Erythroblast (primary cell): ENCODE results near the gene ARHGEF40.

Experiments
- DNase-seq, 2 experiments: peaks; one replicate each; lab custom pipeline; 2025; lab: John Stamatoyannopoulos, UW
- GATA1 ChIP-seq: IDR thresholded peaks from 2 replicates; pipeline ENCODE4 v1.6.1; 2011; ENCODE audit warnings: low read depth, mild to moderate bottlenecking, control low read depth, low read length, moderate library complexity
- POLR2A ChIP-seq: IDR thresholded peaks from 2 replicates; pipeline ENCODE4 v1.6.1; 2011; ENCODE audit warnings: mild to moderate bottlenecking, low read length

The ARHGEF40 gene

DNA sequence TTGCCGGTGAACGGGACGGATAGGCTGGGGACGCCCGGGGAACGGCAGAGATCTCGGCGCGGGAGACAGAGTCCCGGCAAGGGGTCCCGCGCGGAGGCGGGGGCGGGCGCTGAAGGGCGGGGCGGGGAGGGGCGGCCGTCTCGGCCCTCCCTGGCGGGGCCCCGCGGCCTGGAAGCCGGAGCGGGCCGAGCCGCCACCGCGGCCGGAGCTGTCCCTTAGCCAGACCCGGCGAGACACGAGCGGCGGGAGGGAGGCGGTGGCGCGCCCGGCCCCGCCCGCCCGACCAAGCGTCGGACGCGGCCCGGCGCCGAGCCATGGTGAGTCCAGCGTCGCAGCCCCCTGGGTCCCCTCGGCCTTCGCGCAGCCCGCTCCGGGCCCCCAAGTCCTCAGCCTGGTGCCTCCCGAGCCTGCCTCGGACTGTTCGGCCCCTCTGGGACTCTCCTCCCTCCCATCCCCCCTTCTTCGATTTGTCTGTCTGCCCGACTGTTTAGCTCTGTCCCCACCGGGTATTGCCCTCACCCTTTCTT, at the start of gene ARHGEF40:
Gene ARHGEF40, plus strand, starts transcription at position 222 of the 527 bp plus-strand sequence. Its CDS starts 93 bp downstream, at position 315.
- DNase-seq, result peak; percentile 14 to 22
- TF ChIP-seq POLR2A (no peak), GATA1 (no peak)

DNA sequence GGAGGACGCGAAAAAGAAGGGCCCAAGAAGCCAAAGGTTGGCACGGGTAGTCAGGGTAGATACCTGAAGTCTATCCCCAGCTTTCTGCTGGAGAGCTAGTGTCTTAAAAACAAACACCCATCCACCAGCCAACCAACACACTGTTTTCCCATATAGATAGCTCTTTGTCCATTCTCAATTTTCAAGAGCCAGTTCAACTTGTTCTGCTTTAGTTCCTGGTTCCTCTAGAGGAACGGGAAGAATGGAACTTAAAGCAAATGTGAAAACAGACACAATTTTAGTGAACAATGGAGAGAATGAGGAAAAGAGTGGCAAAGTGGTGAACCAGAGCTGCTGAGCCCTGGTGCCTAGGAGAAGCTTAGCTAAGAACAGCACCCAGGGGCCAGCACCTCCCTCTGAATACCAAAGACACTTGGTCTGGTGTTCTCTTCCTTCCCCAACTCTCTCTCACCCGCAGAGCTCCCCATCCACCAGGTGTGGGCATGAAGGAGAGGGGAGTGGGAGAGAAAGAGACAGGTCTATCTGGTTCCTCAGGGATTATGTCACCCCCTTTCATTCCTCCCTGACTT, 49.0 kb upstream of the ARHGEF40 start:
- TF ChIP-seq POLR2A (no peak), GATA1 (no peak)
- DNase-seq, result no peak

DNA sequence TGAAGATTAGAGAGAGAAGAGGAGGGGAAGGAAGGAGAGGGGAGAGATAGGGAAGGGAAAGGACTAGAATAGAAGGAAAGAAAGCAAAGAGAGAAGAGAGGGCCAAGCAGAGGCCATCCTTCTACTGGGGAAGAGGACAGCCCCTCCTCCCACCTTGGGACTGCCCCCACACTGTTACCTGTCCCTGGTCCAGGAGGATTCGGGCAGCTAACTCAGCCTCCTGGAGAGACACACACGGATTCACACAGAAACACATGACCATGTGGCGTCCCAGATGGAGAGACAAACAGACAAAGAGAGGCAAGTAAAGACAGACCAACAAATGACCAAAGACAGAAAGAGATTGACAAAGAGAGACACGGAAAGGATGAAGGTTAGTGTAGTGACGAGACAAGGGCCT, 47.4 kb upstream of the ARHGEF40 start:
- DNase-seq, result no peak
- no peak for TF ChIP-seq GATA1
- TF ChIP-seq POLR2A, result no peak

DNA sequence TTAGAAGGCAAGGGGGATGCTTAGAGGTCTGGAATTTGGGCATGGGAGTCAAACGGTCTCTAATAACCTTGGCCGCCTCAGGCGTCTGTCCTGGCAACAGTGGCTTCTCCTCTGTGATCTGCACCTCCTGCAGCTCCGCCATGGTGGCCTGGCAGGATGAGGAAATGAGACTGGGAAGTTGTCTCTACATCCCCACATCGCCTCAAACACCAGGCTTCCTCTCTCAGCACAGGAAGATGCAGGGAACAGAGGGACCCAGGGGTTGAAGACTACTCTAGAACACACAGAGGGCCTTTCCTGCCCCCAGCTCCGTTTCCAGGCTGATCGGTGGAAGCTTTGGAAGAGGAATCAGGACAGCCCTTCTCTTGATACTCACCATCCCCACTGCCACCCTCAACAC, 46.9 kb upstream of the ARHGEF40 start:
- no peak for DNase-seq
- no peak for TF ChIP-seq GATA1
- TF ChIP-seq POLR2A, result no peak

DNA sequence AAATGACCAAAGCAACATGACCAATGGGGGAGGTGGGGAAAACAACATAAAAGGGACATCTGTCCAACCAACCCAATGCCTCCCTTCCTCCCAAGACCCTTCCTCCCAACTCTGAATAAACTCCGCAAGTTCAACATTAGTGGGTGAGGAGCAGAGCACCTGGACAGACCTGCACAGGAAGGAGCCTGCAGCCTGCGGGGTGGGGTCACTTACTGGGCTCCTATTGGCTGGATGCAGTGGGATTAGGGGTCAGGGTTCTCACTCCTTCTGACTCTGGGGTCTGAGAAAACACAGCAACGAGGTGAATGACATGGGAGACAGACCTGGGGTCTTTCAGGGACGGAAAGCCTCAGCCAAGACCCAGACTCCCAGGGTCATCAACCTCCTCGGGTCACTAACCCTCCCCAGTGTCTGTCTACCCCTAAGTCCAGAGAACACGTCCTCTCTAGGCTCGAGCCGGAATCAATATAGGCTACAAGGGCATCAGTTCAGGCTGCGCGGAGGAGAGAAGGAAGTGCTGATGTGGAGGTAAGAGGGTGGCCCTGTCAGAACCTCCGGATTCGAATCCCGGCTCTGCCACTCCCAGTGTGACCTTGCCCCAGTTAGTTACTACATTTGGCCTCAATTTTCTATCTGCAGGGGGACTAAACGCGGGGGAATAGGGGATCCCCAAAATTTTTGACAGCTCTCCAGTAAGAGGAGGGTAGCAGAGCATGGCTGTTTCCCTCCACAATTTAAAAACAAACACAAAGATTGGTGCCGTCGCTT, 46.1 kb upstream of the ARHGEF40 start:
- no peak for DNase-seq
- TF ChIP-seq POLR2A (no peak), GATA1 (no peak)

DNA sequence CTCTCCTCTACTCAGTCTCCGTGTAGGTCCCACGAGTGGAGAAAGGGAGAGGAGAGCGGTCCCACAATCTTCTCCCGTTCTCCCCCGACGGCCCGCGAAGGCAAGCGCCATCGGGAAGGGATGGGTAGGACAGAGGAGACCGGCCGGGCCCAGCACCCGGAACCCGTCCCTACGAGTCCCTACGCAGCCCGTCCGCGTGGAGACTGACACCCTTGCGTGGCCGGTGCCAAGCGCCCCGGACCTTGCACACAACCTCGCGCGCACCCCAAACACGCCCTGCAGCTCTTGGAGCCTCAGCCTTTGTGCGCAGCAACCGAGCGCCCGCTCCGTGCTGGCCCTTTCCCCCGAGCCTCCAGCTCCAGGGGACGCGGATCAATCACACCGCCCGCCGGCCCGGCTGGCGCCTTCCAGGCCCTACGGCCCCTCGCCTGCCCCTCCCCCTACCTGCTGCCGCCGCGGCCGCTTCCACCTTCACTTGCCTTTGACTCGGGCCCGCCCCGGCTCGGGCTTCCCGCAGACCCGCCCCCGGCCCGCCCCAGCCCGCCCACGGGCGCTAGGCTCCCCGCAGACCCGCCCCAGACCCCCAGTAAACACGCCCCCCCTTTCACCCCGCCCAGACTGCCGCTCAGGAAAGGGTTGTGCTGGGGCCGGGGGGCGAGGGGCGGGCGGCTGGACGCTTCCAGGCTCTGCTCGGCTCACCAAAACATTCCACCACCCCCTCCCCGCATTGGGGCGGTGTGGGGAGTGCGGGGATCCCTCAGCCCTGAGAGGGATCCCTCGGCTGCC, 45.3 kb upstream of the ARHGEF40 start, which contains the start of gene NDRG2:
Gene NDRG2, minus strand, starts transcription at position 477 of the 786 bp plus-strand sequence. CDS start 1,746 bp downstream, outside the sequence.
- DNase-seq, result peak; percentile 50 to 52
- no peak for TF ChIP-seq GATA1
- TF ChIP-seq POLR2A, result no peak

DNA sequence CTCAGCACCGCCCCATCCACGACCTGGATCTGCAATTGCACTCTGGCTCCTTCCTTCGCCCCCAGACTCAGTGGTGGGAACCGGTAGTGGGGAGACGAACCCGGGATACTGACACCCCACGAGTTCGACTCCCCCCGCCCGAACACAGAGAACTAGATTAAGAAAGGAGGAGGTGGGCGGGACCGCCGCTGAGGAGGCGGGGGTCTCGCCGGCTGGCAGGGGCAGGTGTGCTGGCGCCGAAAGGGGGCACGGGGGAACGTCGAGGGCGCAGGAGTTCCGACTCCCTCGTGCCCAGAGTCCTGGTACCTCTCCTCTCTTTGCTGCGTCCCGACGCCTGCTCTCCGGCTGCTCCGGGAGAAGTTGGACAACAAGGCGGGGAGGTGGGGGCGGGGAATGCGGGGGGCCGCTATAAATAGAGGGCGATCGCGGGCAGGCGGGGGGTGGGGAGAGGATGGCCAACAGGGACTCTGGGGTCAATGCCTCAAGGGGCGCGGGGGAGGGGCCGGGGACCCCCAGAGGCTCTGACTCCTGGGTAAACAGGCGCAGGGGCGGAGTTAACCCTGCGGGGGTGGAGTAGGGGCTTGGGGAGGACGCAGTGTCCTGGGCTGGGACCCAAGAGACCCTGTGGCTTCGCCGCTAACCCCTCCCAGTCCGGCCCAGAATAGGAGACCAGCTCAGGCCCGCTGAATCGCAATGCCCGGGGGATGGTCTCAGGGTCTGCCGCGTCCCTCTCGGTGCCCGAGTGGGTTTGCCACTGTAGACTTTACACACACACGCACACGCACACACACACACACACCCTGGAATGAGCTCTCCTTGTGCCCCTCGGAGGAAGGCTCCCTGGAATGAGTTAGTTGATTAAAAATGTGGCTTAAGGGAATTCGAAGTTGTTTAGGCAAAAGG, 44.5 kb upstream of the ARHGEF40 start:
- DNase-seq, result no peak
- TF ChIP-seq POLR2A (no peak), GATA1 (no peak)

DNA sequence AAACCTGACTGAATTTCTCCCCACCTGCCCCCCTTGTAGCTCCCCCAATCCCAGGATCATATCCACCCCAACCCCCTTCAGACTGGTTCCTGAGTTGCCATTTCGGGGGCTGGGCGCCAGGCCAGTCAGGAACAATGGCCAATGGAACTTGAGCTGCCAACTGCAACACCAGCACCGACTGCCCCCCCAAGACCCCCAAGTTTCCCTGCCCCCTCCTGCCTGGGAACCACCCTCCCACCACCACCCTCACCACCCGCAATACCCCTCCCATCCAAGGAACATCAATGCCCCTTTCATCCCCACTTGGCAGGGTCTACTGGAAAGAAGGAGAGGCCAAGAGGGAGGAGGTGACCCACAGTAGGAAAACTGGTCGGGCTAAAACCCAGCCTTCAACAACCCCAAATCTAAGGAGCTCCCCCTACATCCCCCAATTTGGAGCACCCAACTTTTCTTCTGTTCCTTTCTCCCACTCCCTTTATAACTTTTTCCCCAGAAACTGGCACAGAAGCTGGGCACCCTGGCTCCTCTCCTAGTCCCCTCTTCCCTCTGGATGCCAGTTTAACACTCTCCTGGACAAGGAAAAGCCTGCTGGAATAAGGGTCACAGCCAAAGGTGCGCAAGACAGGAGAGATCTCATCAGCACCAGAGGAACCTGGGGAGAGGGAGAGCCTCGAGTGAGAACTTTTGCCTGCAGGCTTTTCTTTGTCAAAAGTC, 43.7 kb upstream of the ARHGEF40 start:
- no peak for TF ChIP-seq POLR2A
- TF ChIP-seq GATA1, result no peak
- no peak for DNase-seq

DNA sequence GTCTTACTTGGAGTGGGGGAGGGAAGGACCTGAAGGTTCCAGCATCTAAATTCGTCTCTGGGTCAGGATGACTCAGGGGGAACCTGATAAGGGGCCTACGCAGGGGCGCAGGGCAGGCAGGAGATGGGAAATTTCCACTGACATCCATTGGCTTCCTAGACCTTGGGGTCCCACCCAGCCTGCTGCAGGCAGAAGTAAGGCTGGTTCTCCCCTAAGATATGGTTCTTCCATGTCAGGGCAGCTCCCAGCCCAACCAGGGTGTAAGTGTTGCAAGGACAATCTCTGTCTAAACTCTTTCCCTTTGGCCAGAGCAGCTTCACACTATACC, 43.2 kb upstream of the ARHGEF40 start:
- TF ChIP-seq POLR2A (no peak), GATA1 (no peak)
- DNase-seq, result peak in 1 of 2 experiments; percentile 21

DNA sequence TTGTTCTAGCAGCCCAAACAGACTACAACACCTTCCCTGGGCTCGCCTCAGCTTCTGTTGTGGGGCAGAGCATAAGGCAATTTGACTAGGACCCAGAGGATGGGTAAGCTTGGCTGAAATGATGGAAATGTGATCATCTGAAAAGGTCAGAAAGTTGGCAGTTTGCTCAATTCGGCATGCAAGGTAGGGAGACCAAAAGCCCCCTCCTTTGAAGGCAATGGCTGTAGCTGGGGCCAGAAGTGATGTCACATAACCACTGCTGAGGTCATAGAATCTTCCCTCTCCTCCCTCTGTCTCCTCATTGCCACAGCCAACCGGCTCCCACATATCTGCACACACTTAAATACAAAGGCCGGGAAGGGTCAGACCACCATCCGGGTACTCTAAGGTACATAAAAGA, 40.2 kb upstream of the ARHGEF40 start, which contains the start of gene TPPP2:
Gene TPPP2, plus strand, starts transcription at position 301 of the 400 bp plus-strand sequence. CDS start 365 bp downstream, outside the sequence.
- no peak for TF ChIP-seq GATA1
- no peak for TF ChIP-seq POLR2A

DNA sequence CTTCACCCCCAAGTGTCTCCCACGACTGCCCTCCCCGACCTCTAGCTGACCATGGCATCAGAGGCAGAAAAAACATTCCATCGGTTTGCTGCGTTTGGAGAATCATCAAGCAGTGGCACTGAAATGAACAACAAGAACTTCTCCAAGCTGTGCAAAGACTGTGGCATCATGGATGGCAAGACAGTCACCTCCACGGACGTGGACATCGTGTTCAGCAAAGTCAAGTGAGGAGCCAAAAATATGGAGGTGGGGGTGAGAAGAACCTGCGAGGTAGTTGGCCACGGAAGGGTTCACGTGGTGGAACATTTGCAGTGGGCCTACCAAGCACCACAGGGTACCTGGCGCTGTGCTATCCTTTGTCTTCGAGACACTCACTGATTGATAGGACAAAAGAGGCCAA, 39.6 kb upstream of the ARHGEF40 start:
- TF ChIP-seq GATA1 (no peak), POLR2A (no peak)
- DNase-seq, result no peak

More for the DNA sequence above, 40.2 kb upstream of the ARHGEF40 start, which contains the start of gene TPPP2:
- DNase-seq, result no peak
